Brain pericyte (primary cell): ENCODE measurements around the gene CFAP157.

ENCODE experiments used
- DNase-seq: peaks from one replicate; pipeline ENCODE4 v3.0.0-alpha.2; 2012; ENCODE audit warnings: low read depth, low spot score

Gene CFAP157

GRCh38 chr9:127715470-127716337 is 8.9 kb downstream of the CFAP157 start, which contains the start of the genes PTRH1 and TTC16:
Gene PTRH1, minus strand, starts transcription at chr9:127715663. Its CDS starts 24 bp downstream, at chr9:127715639.
Gene TTC16, plus strand, starts transcription at chr9:127716079. Its CDS starts 67 bp downstream, at chr9:127716146.
- peak; percentile 86 for DNase-seq

GRCh38 chr9:127716412-127716811 is 9.6 kb downstream of the CFAP157 start:
- no peak for DNase-seq

- DNase-seq = no peak
Measured at GRCh38 chr9:127717766-127718165, 11.0 kb downstream of the CFAP157 start.

- DNase-seq = no peak
Measured at GRCh38 chr9:127720031-127720864, 13.5 kb downstream of the CFAP157 start.

- no peak for DNase-seq
Measured at GRCh38 chr9:127720865-127721227, 14.1 kb downstream of the CFAP157 start.

- DNase-seq = no peak
Measured at GRCh38 chr9:127721391-127721821, 14.6 kb downstream of the CFAP157 start.

- DNase-seq = no peak
Measured at GRCh38 chr9:127722055-127722745, 15.4 kb downstream of the CFAP157 start.

GRCh38 chr9:127723013-127723412 is 16.2 kb downstream of the CFAP157 start:
- no peak for DNase-seq

- no peak for DNase-seq
Measured at GRCh38 chr9:127723444-127723843, 16.7 kb downstream of the CFAP157 start.

GRCh38 chr9:127724012-127724411 is 17.2 kb downstream of the CFAP157 start:
- no peak for DNase-seq

- no peak for DNase-seq
Measured at GRCh38 chr9:127726871-127727270, 20.1 kb downstream of the CFAP157 start.

GRCh38 chr9:127728808-127729207 is 22.0 kb downstream of the CFAP157 start:
- DNase-seq = no peak

- no peak for DNase-seq
Measured at GRCh38 chr9:127729522-127730256, 22.9 kb downstream of the CFAP157 start.

- DNase-seq = no peak
Measured at GRCh38 chr9:127730262-127730661, 23.5 kb downstream of the CFAP157 start.

GRCh38 chr9:127730799-127731410 is 24.1 kb downstream of the CFAP157 start:
- no peak for DNase-seq

- no peak for DNase-seq
Measured at GRCh38 chr9:127731938-127732337, 25.1 kb downstream of the CFAP157 start.

GRCh38 chr9:127732444-127732843 is 25.7 kb downstream of the CFAP157 start:
- DNase-seq = no peak

- DNase-seq = no peak
Measured at GRCh38 chr9:127733614-127734013, 26.8 kb downstream of the CFAP157 start.

GRCh38 chr9:127734247-127734746 is 27.5 kb downstream of the CFAP157 start:
- DNase-seq = no peak

- peak; percentile 92 for DNase-seq
Measured at GRCh38 chr9:127734747-127735529, 28.1 kb downstream of the CFAP157 start, which contains the start of gene TOR2A. Gene TOR2A, minus strand, starts transcription at chr9:127735294. Its CDS starts 24 bp downstream, at chr9:127735270.
